GM21737 (cell line): ENCODE data around the gene IGFL2.
"Not testable (repeated sequence)": the region's sequence is repeated elsewhere in the genome, so short reads cannot be mapped to it uniquely, and the experiment has no call there.

Source experiments
- ATAC-seq: cut with Tn5 transposase; IDR thresholded peaks from one replicate; pipeline ENCODE4 v1.9.1; 2021; ENCODE audit warnings: mild to moderate bottlenecking, moderate library complexity; ENCODE audit not compliant: unreplicated experiment

The IGFL2 gene

GRCh38 chr19:46147791-46148288, at the start of gene IGFL2:
IGFL2 (plus strand) TSS chr19:46148238; CDS start chr19:46148279, 41 bp downstream.
- ATAC-seq: no peak

- no peak for ATAC-seq
Observed at GRCh38 chr19:46100344-46100743, 47.7 kb upstream of the IGFL2 start.

GRCh38 chr19:46101293-46101692, 46.7 kb upstream of the IGFL2 start:
- ATAC-seq: no peak

GRCh38 chr19:46102333-46102732, 45.7 kb upstream of the IGFL2 start:
- ATAC-seq: not testable (repeated sequence)

GRCh38 chr19:46107371-46107770, 40.7 kb upstream of the IGFL2 start:
- ATAC-seq: no peak

- no peak for ATAC-seq
Observed at GRCh38 chr19:46109876-46110275, 38.2 kb upstream of the IGFL2 start.

GRCh38 chr19:46111376-46111775, 36.7 kb upstream of the IGFL2 start:
- no peak for ATAC-seq

GRCh38 chr19:46112527-46112926, 35.5 kb upstream of the IGFL2 start:
- no peak for ATAC-seq

GRCh38 chr19:46113726-46114125, 34.3 kb upstream of the IGFL2 start:
- no peak for ATAC-seq

- no peak for ATAC-seq
Observed at GRCh38 chr19:46115396-46116106, 32.5 kb upstream of the IGFL2 start.

GRCh38 chr19:46116121-46116520, 31.9 kb upstream of the IGFL2 start:
- ATAC-seq: no peak

GRCh38 chr19:46118136-46118535, 29.9 kb upstream of the IGFL2 start:
- ATAC-seq: no peak

- ATAC-seq: no peak
Observed at GRCh38 chr19:46124638-46125115, 23.4 kb upstream of the IGFL2 start, which contains the start of gene IGFL3. IGFL3 (minus strand) TSS chr19:46124688; CDS start chr19:46124649, 39 bp downstream.

- ATAC-seq: no peak
Observed at GRCh38 chr19:46125447-46125846, 22.6 kb upstream of the IGFL2 start.

GRCh38 chr19:46126086-46126580, 21.9 kb upstream of the IGFL2 start:
- no peak for ATAC-seq

- no peak for ATAC-seq
Observed at GRCh38 chr19:46131485-46132143, 16.4 kb upstream of the IGFL2 start.

- ATAC-seq: no peak
Observed at GRCh38 chr19:46132508-46133100, 15.4 kb upstream of the IGFL2 start.

- ATAC-seq: no peak
Observed at GRCh38 chr19:46133101-46133627, 14.9 kb upstream of the IGFL2 start.

GRCh38 chr19:46133777-46134241, 14.2 kb upstream of the IGFL2 start:
- no peak for ATAC-seq

GRCh38 chr19:46134527-46134926, 13.5 kb upstream of the IGFL2 start:
- ATAC-seq: no peak

GRCh38 chr19:46137915-46138473, 10.0 kb upstream of the IGFL2 start:
- ATAC-seq: no peak
